ENCODE data around the gene VPS45. TPM values are rescaled to one million over a fixed set of nuclear protein-coding genes. Genes with fewer than 3 reads are reported as not detected.
A peak's percentile ranks its signal among the peaks of the same experiment; 100 is the strongest.

The VPS45 gene
- total and polyA plus RNA-seq, 2 experiments from 2014 or later, result 41.7 to 42.0 TPM

- H3K4me3 ChIP-seq, result no peak overlapping the region
- no peaks in the 10 kb centered on the region for H3K36me3 ChIP-seq (ENCODE audit: low read depth)
- H3K9me2 ChIP-seq (ENCODE audit: insufficient read depth), result no peaks in the 10 kb centered on the region
- H3K27me3 ChIP-seq (replicated peaks; ENCODE audit: insufficient read depth), result no peaks in the 10 kb centered on the region
- WGBS, 2 experiments (ENCODE audit: low coverage in 1 of 2, low lambda C conversion rate in 2 of 2, missing lambda C conversion rate in 2 of 2), result 37 to 51% methylated on average over 1 of the region's 1 CpG
- H2AFZ ChIP-seq, result no peak overlapping the region
- H4K20me1 ChIP-seq (ENCODE audit: insufficient read depth), result no peaks in the 10 kb centered on the region
- TF ChIP-seq EZH2 (IDR thresholded peaks at IDR 0.05; ENCODE audit: insufficient read depth, poor library complexity, severe bottlenecking) (no peak), EZH2phosphoT487 (IDR thresholded peaks at IDR 0.05; ENCODE audit: insufficient read depth, low read depth) (no peak)
- H3K9me3 ChIP-seq (ENCODE audit: low read depth), result no peaks in the 10 kb centered on the region
- in situ Hi-C loops (cut with MboI), result no loop called here
- H3K4me2 ChIP-seq (ENCODE audit: unreplicated experiment), result no peak overlapping the region
- peaks cover 3% of the 10 kb centered on the region; the same call in 1 of the 2 replicates for H3K4me1 ChIP-seq (ENCODE audit: insufficient read depth)
- H3K27ac ChIP-seq, result no peak overlapping the region
- H3K79me2 ChIP-seq (ENCODE audit: insufficient read depth), result no peaks in the 10 kb centered on the region
- no peak for DNase-seq
- no peaks in the 10 kb centered on the region for H3F3A ChIP-seq (ENCODE audit: insufficient read depth)
- H3K9ac ChIP-seq, result no peak overlapping the region
Observed at GRCh38 chr1:150121236-150121862, 53.8 kb downstream of the VPS45 start.

- TF ChIP-seq EZH2phosphoT487 (IDR thresholded peaks at IDR 0.05; ENCODE audit: insufficient read depth, low read depth) (no peak), EZH2 (IDR thresholded peaks at IDR 0.05; ENCODE audit: insufficient read depth, poor library complexity, severe bottlenecking) (no peak)
- Histone ChIP-seq H3F3A (ENCODE audit: insufficient read depth) (no peaks in the 10 kb centered on the region), H3K4me2 (ENCODE audit: unreplicated experiment) (no peak overlapping the region), H4K20me1 (ENCODE audit: insufficient read depth) (no peaks in the 10 kb centered on the region), H3K9me2 (ENCODE audit: insufficient read depth) (no peaks in the 10 kb centered on the region), H3K27me3 (replicated peaks; ENCODE audit: insufficient read depth) (no peaks in the 10 kb centered on the region), H3K36me3 (ENCODE audit: low read depth) (no peaks in the 10 kb centered on the region), H3K9me3 (ENCODE audit: low read depth) (no peaks in the 10 kb centered on the region), H3K9ac (no peak overlapping the region), H3K4me3 (no peak overlapping the region), H3K4me1 (ENCODE audit: insufficient read depth) (peaks cover 7% of the 10 kb centered on the region), H3K27ac (no peak overlapping the region), H3K79me2 (ENCODE audit: insufficient read depth) (no peaks in the 10 kb centered on the region), H2AFZ (no peak overlapping the region)
- DNase-seq, result peak; percentile 15
- in situ Hi-C loops (cut with MboI), result no loop called here
- WGBS, 2 experiments (ENCODE audit: low coverage in 1 of 2, low lambda C conversion rate in 2 of 2, missing lambda C conversion rate in 2 of 2), result 73 to 75% methylated on average over 2 of the region's 2 CpGs
Observed at GRCh38 chr1:150126811-150127210, 59.2 kb downstream of the VPS45 start.

GRCh38 chr1:150127464-150127863 lies 59.9 kb downstream of the VPS45 start:
- no peak for TF ChIP-seq EZH2 (IDR thresholded peaks at IDR 0.05; ENCODE audit: insufficient read depth, poor library complexity, severe bottlenecking)
- TF ChIP-seq EZH2phosphoT487 (IDR thresholded peaks at IDR 0.05; ENCODE audit: insufficient read depth, low read depth), result no peak
- DNase-seq, result no peak
- peaks cover 11% of the 10 kb centered on the region for H3K4me1 ChIP-seq (ENCODE audit: insufficient read depth)
- in situ Hi-C loops (cut with MboI), result no loop called here
- H3K9me3 ChIP-seq (ENCODE audit: low read depth), result no peaks in the 10 kb centered on the region
- no peak overlapping the region for H3K9ac ChIP-seq
- H2AFZ ChIP-seq, result no peak overlapping the region
- H3K79me2 ChIP-seq (ENCODE audit: insufficient read depth), result no peaks in the 10 kb centered on the region
- H3K4me3 ChIP-seq, result no peak overlapping the region
- no peaks in the 10 kb centered on the region for H3K36me3 ChIP-seq (ENCODE audit: low read depth)
- no peaks in the 10 kb centered on the region for H3K27me3 ChIP-seq (replicated peaks; ENCODE audit: insufficient read depth)
- peaks cover 5% of the 10 kb centered on the region; the same call in 1 of the 2 replicates for H3F3A ChIP-seq (ENCODE audit: insufficient read depth)
- H3K27ac ChIP-seq, result no peak overlapping the region
- H3K4me2 ChIP-seq (ENCODE audit: unreplicated experiment), result no peak overlapping the region
- no peaks in the 10 kb centered on the region for H3K9me2 ChIP-seq (ENCODE audit: insufficient read depth)
- no peaks in the 10 kb centered on the region for H4K20me1 ChIP-seq (ENCODE audit: insufficient read depth)

GRCh38 chr1:150127868-150128267 lies 60.3 kb downstream of the VPS45 start:
- Histone ChIP-seq H3K9me3 (ENCODE audit: low read depth) (no peaks in the 10 kb centered on the region), H3K4me1 (ENCODE audit: insufficient read depth) (peaks cover 12% of the 10 kb centered on the region), H3F3A (ENCODE audit: insufficient read depth) (peaks cover 5% of the 10 kb centered on the region; the same call in 1 of the 2 replicates), H3K4me2 (ENCODE audit: unreplicated experiment) (no peak overlapping the region), H3K36me3 (ENCODE audit: low read depth) (no peaks in the 10 kb centered on the region), H3K4me3 (no peak overlapping the region), H2AFZ (no peak overlapping the region), H3K9ac (no peak overlapping the region), H3K27me3 (replicated peaks; ENCODE audit: insufficient read depth) (no peaks in the 10 kb centered on the region), H3K79me2 (ENCODE audit: insufficient read depth) (no peaks in the 10 kb centered on the region), H3K27ac (no peak overlapping the region), H3K9me2 (ENCODE audit: insufficient read depth) (no peaks in the 10 kb centered on the region), H4K20me1 (ENCODE audit: insufficient read depth) (no peaks in the 10 kb centered on the region)
- peak; percentile 36 for DNase-seq
- no peak for TF ChIP-seq EZH2phosphoT487 (IDR thresholded peaks at IDR 0.05; ENCODE audit: insufficient read depth, low read depth)
- TF ChIP-seq EZH2 (IDR thresholded peaks at IDR 0.05; ENCODE audit: insufficient read depth, poor library complexity, severe bottlenecking), result no peak
- 96% methylated on average over 7 of the region's 7 CpGs for WGBS, 2 experiments (ENCODE audit: low coverage in 1 of 2, low lambda C conversion rate in 2 of 2, missing lambda C conversion rate in 2 of 2)
- in situ Hi-C loops (cut with MboI), result no loop called here
